OCI-LY1 (cell line): ENCODE results near the gene DIPK1B.

Experiments
- H2AFZ ChIP-seq: fragments of 200-600 bp; sonication (generic), shearing (Covaris generic); 2 replicates; pipeline ENCODE4 v1.6.0; 2014; ENCODE audit warnings: antibody characterized with exemption, mild to moderate bottlenecking, low read length
- H3F3A ChIP-seq: fragments of 200-600 bp; sonication (generic), shearing (Covaris generic); 2 replicates; pipeline ENCODE4 v1.6.0; 2014; ENCODE audit warnings: mild to moderate bottlenecking, antibody characterized with exemption, low read length, moderate library complexity; ENCODE audit not compliant: insufficient read depth
- H3K27ac ChIP-seq: fragments of 200-600 bp; sonication (generic); 2 replicates; pipeline ENCODE4 v1.5.1; 2014; ENCODE audit warnings: low read length, mixed run types, mild to moderate bottlenecking, low read depth; ENCODE audit not compliant: poor library complexity, severe bottlenecking
- H3K27me3 ChIP-seq: fragments of 200-600 bp; sonication (generic); 2 replicates; pipeline ENCODE4 v1.6.0; 2014; ENCODE audit warnings: antibody characterized with exemption, mild to moderate bottlenecking, low read length, moderate library complexity; ENCODE audit not compliant: insufficient read depth
- H3K36me3 ChIP-seq: fragments of 200-600 bp; sonication (generic); 2 replicates; pipeline ENCODE4 v1.6.1; 2014; ENCODE audit warnings: mild to moderate bottlenecking, antibody characterized with exemption, low read length, moderate library complexity, mixed read lengths; ENCODE audit not compliant: insufficient read depth
- H3K4me1 ChIP-seq: fragments of 200-600 bp; sonication (generic); 2 replicates; pipeline ENCODE4 v1.5.1; 2014; ENCODE audit warnings: mild to moderate bottlenecking, low read length, moderate library complexity; ENCODE audit not compliant: insufficient read depth, severe bottlenecking
- H3K4me2 ChIP-seq: fragments of 200-600 bp; sonication (generic), shearing (Covaris generic); 2 replicates; pipeline ENCODE4 v1.6.1; 2014; ENCODE audit warnings: low read length
- H3K4me3 ChIP-seq: fragments of 200-600 bp; sonication (generic); 2 replicates; pipeline ENCODE4 v1.5.1; 2014; ENCODE audit warnings: low read length, low read depth, mild to moderate bottlenecking, mixed read lengths; ENCODE audit not compliant: poor library complexity, severe bottlenecking
- H3K79me2 ChIP-seq: fragments of 200-600 bp; shearing (Covaris generic); 2 replicates; pipeline ENCODE4 v1.6.1; 2016; ENCODE audit warnings: mixed run types, low read length, mixed read lengths; ENCODE audit not compliant: insufficient read depth
- H3K9ac ChIP-seq: fragments of 200-600 bp; sonication (generic), shearing (Covaris generic); 2 replicates; pipeline ENCODE4 v1.6.1; 2014; ENCODE audit warnings: mild to moderate bottlenecking, low read length, mixed read lengths
- H3K9me2 ChIP-seq: fragments of 200-600 bp; sonication (generic), shearing (Covaris generic); 2 replicates; pipeline ENCODE4 v1.6.1; 2014; ENCODE audit warnings: low read depth, mild to moderate bottlenecking, low read length, mixed read lengths
- H3K9me3 ChIP-seq: fragments of 200-600 bp; shearing (Covaris generic); 2 replicates; pipeline ENCODE4 v1.6.1; 2014; ENCODE audit warnings: low read length, mixed read lengths
- H4K20me1 ChIP-seq: fragments of 200-600 bp; sonication (generic), shearing (Covaris generic); 2 replicates; pipeline ENCODE4 v1.6.0; 2016; ENCODE audit warnings: mild to moderate bottlenecking, low read length; ENCODE audit not compliant: insufficient read depth
- EZH2 ChIP-seq: fragments of 200-600 bp; sonication (generic), shearing (Covaris generic); IDR thresholded peaks from 2 replicates; pipeline ENCODE4 v1.8.0; 2017; ENCODE audit warnings: borderline replicate concordance, mixed run types, mild to moderate bottlenecking, antibody characterized with exemption, low read length, moderate library complexity, mixed read lengths
- TF ChIP-seq, protein P1 (sequence below): fragments of 200-600 bp; sonication (generic), shearing (Covaris generic); IDR thresholded peaks from 2 replicates; pipeline ENCODE4 v1.5.1; 2017; ENCODE audit warnings: mild to moderate bottlenecking, antibody characterized with exemption, low read length, moderate library complexity, mixed read lengths

Gene DIPK1B

DNA sequence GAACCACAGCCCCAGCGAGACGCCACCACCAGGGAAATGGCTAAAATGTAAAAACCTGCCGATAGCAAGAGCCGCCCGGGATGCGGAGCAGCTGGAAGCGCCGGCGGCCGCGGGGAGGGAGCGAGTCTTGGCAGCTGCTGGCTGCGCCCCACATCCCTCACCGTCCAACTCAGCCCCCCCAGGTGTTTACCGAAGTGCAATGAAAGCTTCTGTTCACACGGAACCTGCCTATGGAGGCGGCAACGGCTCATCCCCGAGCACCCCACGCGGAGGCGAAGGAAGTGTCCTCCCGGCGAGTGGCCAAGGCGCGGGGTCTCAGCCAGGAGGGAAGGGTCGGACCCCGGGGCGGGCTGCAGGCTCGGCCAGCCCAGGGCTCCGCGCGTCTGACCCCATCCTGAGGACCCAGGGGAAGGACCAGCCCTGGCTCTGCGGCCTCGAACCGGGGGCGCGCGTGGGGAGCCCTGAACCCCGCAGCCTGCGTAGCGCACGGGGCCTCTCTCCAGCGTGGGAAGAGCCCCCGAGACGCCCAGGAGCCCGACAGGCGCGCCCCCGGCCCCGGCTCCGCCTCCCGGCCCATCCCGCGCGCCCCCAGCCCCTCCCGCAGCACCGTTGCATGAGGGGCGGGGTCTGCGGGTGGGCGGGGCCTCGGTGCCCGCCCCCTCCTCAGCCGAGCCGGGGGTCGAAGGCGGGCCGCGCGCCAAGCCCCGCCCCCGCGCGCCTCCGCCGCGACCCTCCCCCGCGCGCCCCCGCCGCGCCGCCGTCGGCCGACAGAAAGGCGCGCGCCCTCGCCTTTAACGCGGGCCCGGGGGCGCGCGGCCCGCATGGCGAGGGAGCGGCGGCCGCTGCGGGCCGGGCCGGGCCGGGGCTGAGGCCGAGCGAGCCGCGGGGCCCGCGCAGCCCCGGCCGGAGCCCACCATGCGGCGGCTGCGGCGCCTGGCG lies at the start of gene DIPK1B:
TSS of gene DIPK1B (plus strand) at position 822 of the 939 bp plus-strand sequence. CDS start at position 916, 94 bp downstream.
- peaks cover 10% of the 10 kb centered on the region; the same call in 1 of the 2 replicates for H3K27me3 ChIP-seq
- no peaks in the 10 kb centered on the region for H3K4me1 ChIP-seq
- H3K9ac ChIP-seq, result peak within 1 kb of the TSS; percentile 19; the same call in 1 of the 2 replicates
- no peak within 1 kb of the TSS for H2AFZ ChIP-seq
- H3K9me2 ChIP-seq, result no peaks in the 10 kb centered on the region
- no peak within 1 kb of the TSS for H3K27ac ChIP-seq
- H3K4me2 ChIP-seq, result peak within 1 kb of the TSS; percentile 48
- no peaks in the 10 kb centered on the region for H3K36me3 ChIP-seq
- TF ChIP-seq, protein P1, sequence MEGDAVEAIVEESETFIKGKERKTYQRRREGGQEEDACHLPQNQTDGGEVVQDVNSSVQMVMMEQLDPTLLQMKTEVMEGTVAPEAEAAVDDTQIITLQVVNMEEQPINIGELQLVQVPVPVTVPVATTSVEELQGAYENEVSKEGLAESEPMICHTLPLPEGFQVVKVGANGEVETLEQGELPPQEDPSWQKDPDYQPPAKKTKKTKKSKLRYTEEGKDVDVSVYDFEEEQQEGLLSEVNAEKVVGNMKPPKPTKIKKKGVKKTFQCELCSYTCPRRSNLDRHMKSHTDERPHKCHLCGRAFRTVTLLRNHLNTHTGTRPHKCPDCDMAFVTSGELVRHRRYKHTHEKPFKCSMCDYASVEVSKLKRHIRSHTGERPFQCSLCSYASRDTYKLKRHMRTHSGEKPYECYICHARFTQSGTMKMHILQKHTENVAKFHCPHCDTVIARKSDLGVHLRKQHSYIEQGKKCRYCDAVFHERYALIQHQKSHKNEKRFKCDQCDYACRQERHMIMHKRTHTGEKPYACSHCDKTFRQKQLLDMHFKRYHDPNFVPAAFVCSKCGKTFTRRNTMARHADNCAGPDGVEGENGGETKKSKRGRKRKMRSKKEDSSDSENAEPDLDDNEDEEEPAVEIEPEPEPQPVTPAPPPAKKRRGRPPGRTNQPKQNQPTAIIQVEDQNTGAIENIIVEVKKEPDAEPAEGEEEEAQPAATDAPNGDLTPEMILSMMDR, result no peak
- TF ChIP-seq EZH2, result no peak
- no peaks in the 10 kb centered on the region for H3F3A ChIP-seq
- no peaks in the 10 kb centered on the region for H4K20me1 ChIP-seq
- no peaks in the 10 kb centered on the region for H3K79me2 ChIP-seq
- H3K4me3 ChIP-seq, result peak within 1 kb of the TSS; percentile 48
- H3K9me3 ChIP-seq, result no peaks in the 10 kb centered on the region

DNA sequence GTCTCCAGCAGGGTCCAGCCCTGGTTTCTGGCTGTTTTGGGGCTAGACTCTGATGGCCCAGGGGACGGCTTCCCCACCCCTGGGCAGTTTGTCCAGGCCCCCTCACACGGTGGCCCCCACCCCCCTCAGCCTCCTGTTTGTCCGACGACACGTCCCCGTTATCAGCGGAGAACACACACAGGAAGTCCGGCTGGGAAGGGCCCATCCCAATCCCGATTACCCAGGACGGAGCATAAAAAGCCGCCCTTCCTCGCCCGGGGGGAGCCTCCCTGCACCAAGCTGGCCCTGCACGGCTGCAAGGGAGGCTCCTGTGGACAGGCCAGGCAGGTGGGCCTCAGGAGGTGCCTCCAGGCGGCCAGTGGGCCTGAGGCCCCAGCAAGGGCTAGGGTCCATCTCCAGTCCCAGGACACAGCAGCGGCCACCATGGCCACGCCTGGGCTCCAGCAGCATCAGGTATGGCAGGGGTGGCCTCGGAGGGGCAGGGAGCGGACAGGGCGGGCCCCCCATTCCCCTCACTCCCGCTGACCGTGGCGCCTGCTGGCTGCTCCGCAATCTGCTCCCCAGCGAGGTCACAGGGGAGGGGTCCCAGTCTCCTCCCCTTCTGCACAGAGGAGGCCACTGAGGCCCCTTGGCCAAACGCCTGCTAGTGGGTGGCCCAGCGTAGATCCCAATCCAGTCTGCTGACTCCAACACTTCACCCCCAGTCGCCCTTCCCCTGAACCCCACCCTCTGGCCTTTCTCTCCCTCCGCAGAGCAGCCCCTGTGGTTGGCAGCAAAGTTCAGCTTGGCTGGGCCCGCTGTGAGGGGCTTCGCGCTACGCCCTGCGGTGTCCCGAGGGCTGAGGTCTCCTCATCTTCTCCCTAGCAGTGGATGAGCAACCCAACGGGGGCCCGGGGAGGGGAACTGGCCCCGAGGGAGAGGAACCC lies 49.5 kb upstream of the DIPK1B start, which contains the start of gene EGFL7:
TSS of gene EGFL7 (plus strand) at position 261 of the 926 bp plus-strand sequence. CDS start 5,367 bp downstream, outside the sequence.
- Histone ChIP-seq H3K27me3 (peaks cover 21% of the 10 kb centered on the region; the same call in 1 of the 2 replicates), H3K9me3 (no peaks in the 10 kb centered on the region), H4K20me1 (no peaks in the 10 kb centered on the region), H3F3A (no peaks in the 10 kb centered on the region), H3K9ac (no peak within 1 kb of the TSS), H2AFZ (no peak within 1 kb of the TSS), H3K36me3 (no peaks in the 10 kb centered on the region), H3K27ac (no peak within 1 kb of the TSS), H3K4me1 (no peaks in the 10 kb centered on the region), H3K4me2 (no peak within 1 kb of the TSS), H3K9me2 (no peaks in the 10 kb centered on the region), H3K4me3 (no peak within 1 kb of the TSS), H3K79me2 (no peaks in the 10 kb centered on the region)
- no peak for TF ChIP-seq EZH2
- TF ChIP-seq, protein P1, result no peak
